Vagina (tissue), 2 donors: ENCODE data around the gene PNMA1. TPM values are rescaled to one million over a fixed set of nuclear protein-coding genes. Genes with fewer than 3 reads are reported as not detected.

Experiments
- DNase-seq, 2 donors: peaks; one replicate each; pipeline ENCODE4 v3.0.0-alpha.2; 2017; ENCODE audit errors: extremely low spot score in 2 of 2
- H3K27ac ChIP-seq: fragments of 200-600 bp; sonication (generic); one replicate; pipeline ENCODE4 v1.5.1; 2019
- H3K27me3 ChIP-seq: fragments of 200-600 bp; sonication (generic); one replicate; pipeline ENCODE4 v1.5.1; 2019
- H3K36me3 ChIP-seq, 2 donors: fragments of 200-600 bp; sonication (generic); one replicate each; pipeline ENCODE4 v1.5.1; 2017 to 2019
- H3K4me1 ChIP-seq: fragments of 200-600 bp; sonication (generic); one replicate; pipeline ENCODE4 v1.5.1; 2019
- H3K4me3 ChIP-seq, 2 donors: fragments of 200-600 bp; sonication (generic); 1 replicate in 1 of 2; 2 replicates in 1 of 2; pipeline ENCODE4 v1.5.1; 2016 to 2019
- H3K9me3 ChIP-seq: fragments of 200-600 bp; sonication (generic); one replicate; pipeline ENCODE4 v1.5.1; 2019
- POLR2A ChIP-seq, 2 donors: fragments of 450-650 bp; IDR thresholded peaks; one replicate each; pipeline ENCODE4 v1.6.1; 2017; ENCODE audit warnings: antibody characterized with exemption in 2 of 2, mild to moderate bottlenecking in 2 of 2, moderate library complexity in 2 of 2
- POLR2AphosphoS5 ChIP-seq, 2 donors: sonication (generic); formaldehyde crosslinking; IDR thresholded peaks; one replicate each; pipeline ENCODE4 v1.9.0; 2017; ENCODE audit warnings: antibody characterized with exemption in 2 of 2, mild to moderate bottlenecking in 2 of 2, low read depth in 1 of 2; ENCODE audit not compliant: insufficient read depth in 1 of 2
- intact Hi-C: fragments of 100-400 bp; cut with DNase I; formaldehyde crosslinking; loops from one replicate; pipeline ENCODE4 v1.15.1; 2023
- total RNA-seq: library from RNA; depleted of rRNA; stranded (reverse); fragments of >200 nt; gene quantifications from one replicate; pipeline ENCODE4 v1.2.3, GENCODE V29; 2016
- TF ChIP-seq, protein P1 (sequence below), 3 experiments: fragments of 450-650 bp in 2 of 3; fragments of 200-600 bp in 1 of 3; sonication (generic) in 1 of 3; IDR thresholded peaks; one replicate each; pipeline ENCODE4 v1.5.1; 2017 to 2019; ENCODE audit warnings: antibody characterized with exemption in 3 of 3, mild to moderate bottlenecking in 2 of 3, moderate library complexity in 2 of 3

The PNMA1 gene
- total RNA-seq, 1 donor from 2014 or later = 35.4 TPM

- H3K27ac ChIP-seq = peak overlapping the region; percentile 93
- intact Hi-C loops = loop anchor here (5.0 kb wide), 1 partner anchor 45 kb away; no protein-coding TSS in a partner anchor
- peak overlapping the region in 1 of 2 donors; percentile 1 for H3K4me3 ChIP-seq
Observed at GRCh38 chr14:73742520-73743238, 28.5 kb upstream of the PNMA1 start.

DNA sequence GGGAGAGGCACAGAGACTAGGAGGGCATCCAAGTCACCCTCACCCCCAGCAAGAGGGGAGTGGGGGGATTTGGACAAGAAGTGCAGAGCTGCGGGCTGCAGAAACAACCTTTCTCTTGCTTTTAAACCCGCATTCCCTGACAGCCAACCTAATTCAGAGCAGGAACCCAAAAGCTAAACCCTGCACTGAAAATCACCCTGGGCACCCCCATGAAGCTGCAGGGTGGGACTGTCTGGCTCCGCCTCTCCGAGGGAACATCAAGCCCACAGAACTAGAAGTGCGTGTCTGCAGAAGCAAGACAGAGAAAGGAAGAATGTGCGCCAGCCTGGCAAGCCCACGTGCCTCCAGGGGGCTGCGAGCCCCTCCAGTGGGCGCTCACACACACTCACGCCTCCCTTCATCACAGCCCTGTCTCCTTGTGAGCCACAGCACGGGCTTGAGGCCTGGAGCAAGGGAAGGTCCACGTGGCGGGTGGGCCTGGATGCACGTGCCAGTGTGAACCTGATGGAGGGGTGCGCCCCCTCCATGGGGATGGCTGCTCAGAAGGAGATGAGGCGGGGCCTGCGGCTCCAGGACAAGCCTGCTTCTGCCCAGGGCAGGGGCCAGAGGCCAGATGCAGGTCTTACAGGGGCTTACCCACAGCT lies 27.8 kb upstream of the PNMA1 start:
- H3K9me3 ChIP-seq = no peaks in the 10 kb centered on the region
- TF ChIP-seq POLR2A (IDR thresholded peaks at IDR 0.05) (no peak), POLR2AphosphoS5 (IDR thresholded peaks at IDR 0.05; ENCODE audit: insufficient read depth in 1 of 2, low read depth in 1 of 2) (no peak)
- TF ChIP-seq, protein P1, sequence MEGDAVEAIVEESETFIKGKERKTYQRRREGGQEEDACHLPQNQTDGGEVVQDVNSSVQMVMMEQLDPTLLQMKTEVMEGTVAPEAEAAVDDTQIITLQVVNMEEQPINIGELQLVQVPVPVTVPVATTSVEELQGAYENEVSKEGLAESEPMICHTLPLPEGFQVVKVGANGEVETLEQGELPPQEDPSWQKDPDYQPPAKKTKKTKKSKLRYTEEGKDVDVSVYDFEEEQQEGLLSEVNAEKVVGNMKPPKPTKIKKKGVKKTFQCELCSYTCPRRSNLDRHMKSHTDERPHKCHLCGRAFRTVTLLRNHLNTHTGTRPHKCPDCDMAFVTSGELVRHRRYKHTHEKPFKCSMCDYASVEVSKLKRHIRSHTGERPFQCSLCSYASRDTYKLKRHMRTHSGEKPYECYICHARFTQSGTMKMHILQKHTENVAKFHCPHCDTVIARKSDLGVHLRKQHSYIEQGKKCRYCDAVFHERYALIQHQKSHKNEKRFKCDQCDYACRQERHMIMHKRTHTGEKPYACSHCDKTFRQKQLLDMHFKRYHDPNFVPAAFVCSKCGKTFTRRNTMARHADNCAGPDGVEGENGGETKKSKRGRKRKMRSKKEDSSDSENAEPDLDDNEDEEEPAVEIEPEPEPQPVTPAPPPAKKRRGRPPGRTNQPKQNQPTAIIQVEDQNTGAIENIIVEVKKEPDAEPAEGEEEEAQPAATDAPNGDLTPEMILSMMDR (IDR thresholded peaks at IDR 0.05) = no peak
- H3K4me3 ChIP-seq = peak overlapping the region; percentile 36 to 39
- peak overlapping the region; percentile 93 for H3K27ac ChIP-seq
- H3K27me3 ChIP-seq = no peaks in the 10 kb centered on the region
- intact Hi-C loops = loop anchor here (1.0 to 5.0 kb wide), 2 partner anchors 18 to 45 kb away; a partner anchor contains a TSS
- no peak for DNase-seq
- H3K36me3 ChIP-seq = peaks cover 0 to 24% of the 10 kb centered on the region in 2 donors
- H3K4me1 ChIP-seq = peaks cover 88% of the 10 kb centered on the region

More at GRCh38 chr14:73742520-73743238, 28.5 kb upstream of the PNMA1 start:
- DNase-seq = no peak
- Histone ChIP-seq H3K27me3 (no peaks in the 10 kb centered on the region), H3K4me1 (peaks cover 95% of the 10 kb centered on the region), H3K9me3 (no peaks in the 10 kb centered on the region), H3K36me3 (peaks cover 0 to 19% of the 10 kb centered on the region in 2 donors)
- TF ChIP-seq POLR2AphosphoS5 (IDR thresholded peaks at IDR 0.05; ENCODE audit: insufficient read depth in 1 of 2, low read depth in 1 of 2) (no peak), POLR2A (IDR thresholded peaks at IDR 0.05) (no peak)
- TF ChIP-seq, protein P1 (IDR thresholded peaks at IDR 0.05) = no peak

DNA sequence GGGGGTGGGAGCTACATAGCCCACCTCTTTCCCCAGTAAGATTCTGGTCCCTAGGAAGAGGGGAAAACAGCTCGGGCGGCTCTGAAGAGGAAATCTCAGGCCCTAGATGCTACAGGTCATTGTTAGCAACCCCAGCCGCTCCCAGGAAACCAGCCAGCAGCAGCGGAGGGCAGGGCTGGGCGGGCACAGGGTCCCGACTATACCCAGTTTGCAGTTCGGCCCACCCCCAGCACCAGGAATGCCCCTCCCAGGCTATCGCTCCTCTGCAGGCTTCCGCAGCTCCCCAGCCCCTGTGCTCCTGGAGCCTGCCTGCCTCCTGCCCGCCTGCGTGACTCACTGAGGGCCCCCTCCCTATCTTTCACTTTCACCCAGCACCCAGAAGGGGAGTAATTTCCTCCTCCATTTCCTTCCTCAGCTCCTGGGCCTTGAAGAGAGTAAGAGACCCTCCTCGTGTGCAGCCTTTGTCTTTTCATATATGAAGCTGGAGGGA lies 27.2 kb upstream of the PNMA1 start:
- intact Hi-C loops = loop anchor here (1.0 to 5.0 kb wide), 2 partner anchors 19 to 46 kb away; a partner anchor contains a TSS
- DNase-seq = no peak
- peaks cover 0 to 30% of the 10 kb centered on the region in 2 donors for H3K36me3 ChIP-seq

DNA sequence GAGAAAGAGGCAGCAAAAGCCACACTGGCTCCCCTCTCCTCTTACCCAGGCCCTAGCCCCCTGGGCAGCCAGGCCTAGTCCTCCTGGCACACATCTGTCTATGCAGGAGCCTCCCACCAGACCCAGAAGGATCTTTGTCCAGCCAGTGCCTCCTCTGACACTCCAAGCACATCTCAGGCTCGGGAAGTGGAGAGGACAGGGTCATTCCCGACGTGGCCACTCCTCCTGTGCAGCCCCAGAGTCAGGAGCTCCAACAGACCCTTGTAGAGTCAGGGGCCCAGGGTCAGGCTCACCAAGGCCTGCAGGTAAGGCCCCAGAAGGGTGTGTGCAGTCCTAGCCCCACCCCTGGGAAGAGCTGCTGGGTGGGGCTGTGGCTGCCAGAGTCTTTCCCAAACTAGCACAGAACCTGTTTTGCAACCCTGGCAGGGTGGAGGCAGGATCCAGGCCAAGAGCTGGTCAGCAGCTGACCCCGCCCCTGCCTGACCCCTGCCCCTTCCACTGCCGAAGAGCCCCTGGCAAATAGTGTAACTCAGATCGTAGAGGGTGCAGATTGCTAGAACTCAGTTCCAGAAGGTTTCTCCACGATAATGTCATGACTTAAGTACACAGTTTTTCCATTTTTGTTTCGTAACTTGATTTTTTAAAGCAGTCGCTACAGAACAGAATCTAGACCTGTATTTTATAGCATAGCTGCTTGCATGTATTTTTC lies 26.6 kb upstream of the PNMA1 start:
- peak overlapping the region; percentile 36 to 39 for H3K4me3 ChIP-seq

More for the DNA sequence above, 27.2 kb upstream of the PNMA1 start:
- Histone ChIP-seq H3K4me1 (peaks cover 82% of the 10 kb centered on the region), H3K4me3 (peak overlapping the region; percentile 36 to 39), H3K27me3 (no peaks in the 10 kb centered on the region), H3K9me3 (no peaks in the 10 kb centered on the region), H3K27ac (peak overlapping the region; percentile 93)
- TF ChIP-seq POLR2AphosphoS5 (IDR thresholded peaks at IDR 0.05; ENCODE audit: insufficient read depth in 1 of 2, low read depth in 1 of 2) (no peak), POLR2A (IDR thresholded peaks at IDR 0.05) (no peak)
- TF ChIP-seq, protein P1 (IDR thresholded peaks at IDR 0.05) = no peak

More for the DNA sequence above, 26.6 kb upstream of the PNMA1 start:
- Histone ChIP-seq H3K27ac (peak overlapping the region; percentile 93), H3K4me1 (peaks cover 76% of the 10 kb centered on the region), H3K36me3 (peaks cover 0 to 33% of the 10 kb centered on the region in 2 donors), H3K9me3 (no peaks in the 10 kb centered on the region), H3K27me3 (no peaks in the 10 kb centered on the region)
- intact Hi-C loops = loop anchor here (1.0 to 5.0 kb wide), 2 partner anchors 20 to 47 kb away; a partner anchor contains a TSS
- DNase-seq = no peak
- TF ChIP-seq POLR2AphosphoS5 (IDR thresholded peaks at IDR 0.05; ENCODE audit: insufficient read depth in 1 of 2, low read depth in 1 of 2) (peak; percentile 77 to 87), POLR2A (IDR thresholded peaks at IDR 0.05) (no peak)
- TF ChIP-seq, protein P1 (IDR thresholded peaks at IDR 0.05) = no peak
